GM06990 (cell line): Measurements from ENCODE around the gene SDR42E1.

Experiments
- DNase-seq: peaks from one replicate; pipeline ENCODE4 v3.0.0-alpha.2; 2011; ENCODE audit not compliant: insufficient read length; ENCODE audit errors: extremely low read depth
- H3K27me3 ChIP-seq: replicated peaks from 2 replicates; pipeline ENCODE4 v1.6.0; 2011; ENCODE audit warnings: low read length; ENCODE audit not compliant: control insufficient read depth, insufficient read depth
- H3K36me3 ChIP-seq: 2 replicates; pipeline ENCODE4 v1.5.1; 2011; ENCODE audit warnings: low read length; ENCODE audit not compliant: control insufficient read depth, insufficient read depth
- H3K4me3 ChIP-seq: replicated peaks from 2 replicates; pipeline ENCODE4 v1.5.1; 2011; ENCODE audit warnings: low read depth, mild to moderate bottlenecking, control low read depth, low read length
- CTCF ChIP-seq: IDR thresholded peaks from 2 replicates; pipeline ENCODE4 v1.5.1; 2011; ENCODE audit warnings: low read length, control low read depth, mild to moderate bottlenecking, inconsistent platforms; ENCODE audit not compliant: insufficient read depth, poor library complexity, severe bottlenecking

SDR42E1 gene

GRCh38 chr16:82043680-82044584 lies 32.7 kb upstream of the SDR42E1 start:
- H3K27me3 ChIP-seq, result peaks cover 2% of the 10 kb centered on the region; the same call in 1 of the 2 replicates
- H3K4me3 ChIP-seq, result no peak overlapping the region
- no peak for TF ChIP-seq CTCF
- no peak for DNase-seq
- H3K36me3 ChIP-seq, result no peaks in the 10 kb centered on the region

GRCh38 chr16:82042846-82043245 lies 31.6 kb upstream of the SDR42E1 start:
- Histone ChIP-seq H3K27me3 (peaks cover 2% of the 10 kb centered on the region; the same call in 1 of the 2 replicates), H3K4me3 (no peak overlapping the region), H3K36me3 (no peaks in the 10 kb centered on the region)
- DNase-seq, result no peak
- TF ChIP-seq CTCF, result no peak

- no peak for DNase-seq
- Histone ChIP-seq H3K4me3 (no peak overlapping the region), H3K36me3 (no peaks in the 10 kb centered on the region), H3K27me3 (peaks cover 2% of the 10 kb centered on the region; the same call in 1 of the 2 replicates)
- TF ChIP-seq CTCF, result no peak
These were observed 30.9 kb upstream of the SDR42E1 start for GRCh38 chr16:82042144-82042543.

GRCh38 chr16:82041542-82041941 lies 30.3 kb upstream of the SDR42E1 start:
- Histone ChIP-seq H3K4me3 (no peak overlapping the region), H3K27me3 (peaks cover 2% of the 10 kb centered on the region; the same call in 1 of the 2 replicates), H3K36me3 (no peaks in the 10 kb centered on the region)
- no peak for TF ChIP-seq CTCF
- DNase-seq, result no peak

- no peaks in the 10 kb centered on the region for H3K36me3 ChIP-seq
- no peak for TF ChIP-seq CTCF
- H3K4me3 ChIP-seq, result no peak overlapping the region
- no peak for DNase-seq
- no peaks in the 10 kb centered on the region; the same call in 1 of the 2 replicates for H3K27me3 ChIP-seq
These were observed 29.0 kb upstream of the SDR42E1 start for GRCh38 chr16:82040296-82040695.
